Esophagus squamous epithelium (tissue), 4 donors: ENCODE measurements around the gene TMEM131L.

Source experiments
- CTCF ChIP-seq, 6 experiments: fragments of 450-650 bp in 4 of 6; fragments of 200-600 bp in 2 of 6; sonication (generic) in 2 of 6; IDR thresholded peaks; one replicate each; pipeline ENCODE4 v1.5.1; 2016 to 2019; ENCODE audit warnings: antibody characterized with exemption in 6 of 6, mild to moderate bottlenecking in 4 of 6, moderate library complexity in 4 of 6
- POLR2A ChIP-seq, 4 donors: fragments of 450-650 bp; IDR thresholded peaks; one replicate each; pipeline ENCODE4 v1.6.1; 2017; ENCODE audit warnings: antibody characterized with exemption in 4 of 4, mild to moderate bottlenecking in 4 of 4, moderate library complexity in 3 of 4

- TF ChIP-seq CTCF (IDR thresholded peaks at IDR 0.05): no peak
- TF ChIP-seq POLR2A (IDR thresholded peaks at IDR 0.05): no peak
Observed at GRCh38 chr4:153652051-153652784, 186.1 kb downstream of the TMEM131L start.
